Posterior cingulate gyrus (tissue), 11 donors: ENCODE measurements around the gene TIPRL.
A peak's percentile ranks its signal among the peaks of the same experiment; 100 is the strongest.
"Not testable (repeated sequence)": the region's sequence is repeated elsewhere in the genome, so short reads cannot be mapped to it uniquely, and the experiment has no call there.

Experiments used
- DNase-seq, 10 donors: peaks; one replicate each; pipeline versions ENCODE4 v3.0.0 to v3.0.0-alpha.2; 2020 to 2021; ENCODE audit warnings: mixed read lengths in 3 of 10
- intact Hi-C: fragments of 100-400 bp; cut with DNase I; formaldehyde crosslinking; loops from one replicate; pipeline ENCODE4 v1.15.1; 2023

TIPRL gene

DNA sequence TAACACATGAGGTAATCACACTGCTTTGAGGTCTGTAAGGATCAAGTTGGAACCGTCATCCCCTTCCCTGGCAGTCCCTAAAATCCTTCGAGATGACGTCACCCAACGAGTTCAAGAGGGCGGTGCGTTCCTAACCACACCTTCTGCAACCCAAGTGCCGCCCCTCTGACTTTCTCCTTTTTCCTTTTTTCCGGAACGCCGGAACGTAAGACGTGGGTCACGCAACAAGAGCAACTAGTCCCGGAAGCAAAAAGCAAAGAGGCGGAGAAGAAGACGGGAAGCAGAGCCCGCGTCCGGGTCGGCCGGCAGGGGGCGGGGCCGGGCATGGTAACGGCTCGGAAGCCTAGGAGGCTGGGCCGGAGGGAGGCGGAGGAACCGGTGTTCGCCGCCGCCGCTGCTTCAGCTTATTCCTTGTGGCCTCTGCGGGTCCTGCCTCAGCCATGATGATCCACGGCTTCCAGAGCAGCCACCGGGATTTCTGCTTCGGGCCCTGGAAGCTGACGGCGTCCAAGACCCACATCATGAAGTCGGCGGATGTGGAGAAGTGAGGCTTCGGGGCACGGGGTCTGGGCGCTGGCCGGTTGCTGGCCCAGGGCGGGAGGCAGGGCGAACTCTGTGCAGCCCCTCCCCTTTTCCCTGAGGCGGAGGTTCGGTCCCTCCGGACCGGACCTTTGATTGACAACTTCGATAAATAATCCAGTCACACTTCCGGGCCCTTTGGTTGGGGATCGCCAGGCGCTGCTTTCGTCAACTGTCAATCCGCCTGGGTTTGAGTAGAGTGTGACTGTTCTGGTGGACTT, at the start of gene TIPRL:
Gene TIPRL, plus strand, starts transcription at position 325 of the 800 bp plus-strand sequence. Its CDS starts 116 bp downstream, at position 441.
- intact Hi-C loops: loop anchor here (5.0 kb wide), 1 partner anchor 48 kb away; the partner anchor contains the start of gene SFT2D2
- DNase-seq: peak; percentile 91 to 99 (median 96)

DNA sequence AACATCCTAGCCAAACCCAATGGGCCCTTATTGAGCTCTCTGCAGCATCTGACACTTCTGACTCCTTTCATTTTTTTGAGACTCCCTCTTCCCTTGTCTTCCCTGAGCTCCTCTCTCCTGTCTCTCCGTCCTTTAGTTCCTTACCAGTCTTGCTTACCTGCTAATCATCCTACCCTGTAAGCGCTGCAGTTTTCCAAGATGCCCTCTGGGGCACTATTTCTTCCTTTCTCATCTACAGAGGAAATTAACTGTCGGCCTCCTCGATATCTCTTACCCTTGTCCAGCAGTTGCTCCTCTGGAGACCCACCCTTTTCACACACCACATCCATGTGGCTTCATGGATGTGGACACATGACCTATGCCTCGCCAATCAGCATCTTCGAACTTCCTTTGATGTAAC, 48.8 kb upstream of the TIPRL start:
- no peak for DNase-seq
- intact Hi-C loops: no loop called here

DNA sequence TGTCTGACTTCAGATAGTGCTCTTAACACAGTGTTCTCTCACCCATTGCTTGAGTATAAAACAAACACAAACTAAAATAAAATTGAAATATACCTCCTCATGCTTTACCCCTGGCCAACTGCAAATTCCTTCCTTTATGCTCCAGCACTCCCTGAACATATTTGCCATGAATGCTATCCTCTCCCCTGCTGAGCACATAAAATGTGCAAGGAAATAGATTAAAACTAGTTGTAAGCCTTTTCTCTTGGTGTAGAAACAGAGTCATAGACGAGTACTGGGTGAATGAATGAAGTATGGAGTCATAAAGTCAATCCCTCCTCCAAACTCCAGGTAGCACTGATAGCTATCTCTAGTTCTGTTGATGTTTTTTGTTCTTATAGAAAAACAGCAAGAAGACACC, 44.6 kb upstream of the TIPRL start:
- no peak for DNase-seq
- intact Hi-C loops: no loop called here

GRCh38 chr1:168134642-168135041, 44.1 kb upstream of the TIPRL start:
- peak in 4 of 10 donors; percentile 13 to 87 (median 74) for DNase-seq
- intact Hi-C loops: no loop called here

GRCh38 chr1:168135116-168135920, 43.4 kb upstream of the TIPRL start:
- intact Hi-C loops: no loop called here
- DNase-seq: peak in 1 of 10 donors; percentile 65

DNA sequence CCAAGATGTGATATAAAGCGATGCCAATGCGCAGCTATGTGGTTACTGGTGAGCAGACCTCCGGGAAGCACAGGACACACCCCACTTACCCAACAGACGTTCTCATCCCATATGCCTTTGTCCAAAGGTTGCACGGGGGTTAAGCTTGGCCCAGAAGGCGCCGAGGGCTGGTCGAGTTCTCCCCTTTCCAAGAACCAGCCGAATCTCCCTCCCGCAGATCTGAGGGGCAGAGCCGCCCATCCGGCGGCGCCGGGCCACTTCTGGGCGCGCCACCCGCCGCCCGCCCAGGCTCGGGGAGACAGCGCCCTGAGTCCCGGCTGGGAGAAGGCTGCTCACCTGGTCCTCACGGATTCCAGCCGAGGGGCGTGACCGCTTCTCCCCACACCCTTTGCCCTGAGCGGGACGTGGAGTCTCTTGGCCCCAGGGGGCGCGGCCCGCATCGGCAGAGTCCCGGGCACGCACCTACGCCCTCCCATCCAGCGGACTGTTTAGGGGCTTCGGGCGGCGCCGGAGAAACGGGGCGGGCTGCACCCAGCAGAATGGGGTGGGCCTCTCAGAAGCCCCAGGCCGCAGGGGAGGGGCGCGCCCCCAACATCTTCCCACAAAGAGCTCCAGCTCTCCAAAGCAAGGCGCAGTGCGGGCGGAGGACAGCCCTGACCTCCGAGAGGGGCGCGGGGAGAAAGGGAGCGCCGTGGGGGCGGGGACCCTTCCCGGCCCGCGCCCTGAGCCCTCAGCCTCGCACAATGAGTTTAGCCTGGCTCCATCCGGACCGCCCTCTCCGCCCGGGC, 42.6 kb upstream of the TIPRL start:
- DNase-seq: peak in 2 of 10 donors; percentile 69 to 74
- intact Hi-C loops: no loop called here

DNA sequence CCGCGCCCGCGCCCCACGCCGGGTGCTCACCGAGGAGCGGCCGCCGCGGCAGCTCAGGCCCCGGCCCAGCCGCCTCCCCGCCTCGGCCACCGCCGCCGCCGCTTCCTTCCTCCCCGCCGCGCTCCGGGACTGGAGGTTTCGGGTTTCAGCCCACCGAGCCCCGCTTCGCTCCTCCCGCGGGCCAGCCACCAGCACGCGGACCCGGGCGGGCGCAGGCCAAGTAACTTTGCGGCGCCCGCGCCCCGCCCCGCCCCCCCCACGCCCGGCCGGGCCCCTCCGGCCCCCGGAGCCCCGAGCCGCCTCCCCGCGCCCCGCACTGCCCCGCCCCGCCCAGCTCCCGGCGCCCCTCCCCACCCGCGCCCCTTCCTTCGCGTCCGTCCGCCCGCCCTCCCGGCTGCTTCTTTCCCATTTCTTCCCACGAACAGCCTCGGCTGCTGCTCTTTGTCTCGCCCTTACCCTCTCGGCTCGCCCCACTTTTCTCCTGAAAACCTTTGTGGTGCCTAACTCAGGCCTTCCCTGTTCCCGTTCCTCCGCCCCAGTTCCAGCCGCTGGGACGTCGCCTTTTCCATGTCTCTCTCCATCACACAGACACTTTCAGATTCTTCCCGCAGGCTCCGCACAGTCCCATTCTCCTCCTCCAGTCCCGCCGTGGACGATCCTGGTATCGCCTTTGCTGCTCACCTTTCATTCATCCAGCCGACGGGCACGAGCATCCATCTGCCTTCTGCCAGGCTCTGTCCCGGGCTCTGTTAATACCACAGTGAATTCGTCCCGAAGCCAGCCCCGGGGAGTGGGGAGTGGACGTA, 41.9 kb upstream of the TIPRL start, which contains the start of gene GPR161:
Gene GPR161, minus strand, starts transcription at position 222 of the 806 bp plus-strand sequence. CDS start 32,080 bp downstream, outside the sequence.
- intact Hi-C loops: no loop called here
- peak in 9 of 10 donors; percentile 14 to 90 (median 35) for DNase-seq

- intact Hi-C loops: no loop called here
- no peak for DNase-seq
Measured at GRCh38 chr1:168137515-168137821, 41.3 kb upstream of the TIPRL start.

DNA sequence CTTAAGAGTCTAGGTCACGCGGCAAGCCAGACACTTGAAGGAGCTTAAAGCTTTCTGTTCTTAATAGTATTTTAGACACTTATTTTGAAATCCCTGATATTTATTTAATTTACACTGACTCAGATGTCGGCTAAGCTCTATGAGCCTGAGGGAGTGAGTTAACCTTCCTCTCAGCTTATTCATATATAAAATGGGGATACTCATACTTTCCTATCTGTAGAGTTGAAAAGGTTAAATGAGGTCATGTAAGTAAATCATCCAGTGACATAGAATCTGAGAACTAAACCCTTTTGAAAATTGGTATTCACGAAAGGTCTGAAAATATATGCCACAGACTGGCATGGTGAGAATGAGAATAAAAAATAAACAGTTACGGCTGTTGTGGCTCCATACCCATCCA, 40.6 kb upstream of the TIPRL start:
- intact Hi-C loops: no loop called here
- DNase-seq: no peak

DNA sequence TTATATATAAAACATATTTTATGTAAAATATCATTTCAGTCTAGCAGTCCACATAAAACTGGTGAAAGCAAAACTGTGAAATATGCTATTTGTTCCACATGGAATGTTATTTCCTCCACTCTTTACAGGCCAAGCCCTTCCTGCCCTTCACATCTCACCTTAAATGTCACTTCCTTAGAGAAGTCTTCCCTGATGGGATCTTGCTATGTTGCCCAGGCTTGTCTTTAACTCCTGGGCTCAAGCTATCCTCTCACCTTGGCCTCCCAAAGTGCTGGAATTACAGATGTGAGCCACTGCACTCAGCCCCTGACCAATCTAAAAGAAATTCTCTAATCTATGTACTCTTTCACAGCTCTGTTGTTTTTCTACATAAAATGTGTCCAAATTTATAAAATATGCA, 39.7 kb upstream of the TIPRL start:
- no peak for DNase-seq
- intact Hi-C loops: no loop called here

DNA sequence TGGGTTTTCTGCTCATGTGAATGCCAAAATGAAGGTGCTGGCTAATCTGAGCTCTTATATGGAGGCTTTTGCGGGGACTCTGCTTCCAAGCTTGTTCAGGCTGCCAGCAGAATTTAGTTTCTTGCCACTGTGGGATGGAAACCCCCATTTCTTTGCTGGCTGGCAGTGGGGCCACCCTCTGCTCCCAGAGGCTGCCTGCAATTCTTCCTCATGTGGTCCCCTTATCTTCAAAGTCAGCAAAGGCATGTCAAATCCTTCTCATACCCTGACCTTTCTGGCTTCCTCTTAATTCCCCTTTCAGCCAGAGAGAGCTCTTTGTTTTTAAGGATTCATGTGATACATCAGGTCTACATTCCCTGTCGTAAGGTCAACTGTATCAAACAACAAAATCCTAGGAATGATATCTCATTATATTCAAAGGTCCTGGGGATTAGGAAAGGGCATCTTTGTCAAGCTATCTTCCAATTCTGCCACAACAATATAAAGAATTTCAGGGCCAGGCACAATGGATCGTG, 36.8 kb upstream of the TIPRL start:
- intact Hi-C loops: no loop called here
- DNase-seq: no peak

- peak; percentile 65 to 97 (median 86) for DNase-seq
Measured at GRCh38 chr1:168145184-168146159, 33.3 kb upstream of the TIPRL start.

GRCh38 chr1:168146160-168146539, 32.6 kb upstream of the TIPRL start:
- intact Hi-C loops: no loop called here
- DNase-seq: no peak

More at GRCh38 chr1:168145184-168146159, 33.3 kb upstream of the TIPRL start:
- intact Hi-C loops: no loop called here

DNA sequence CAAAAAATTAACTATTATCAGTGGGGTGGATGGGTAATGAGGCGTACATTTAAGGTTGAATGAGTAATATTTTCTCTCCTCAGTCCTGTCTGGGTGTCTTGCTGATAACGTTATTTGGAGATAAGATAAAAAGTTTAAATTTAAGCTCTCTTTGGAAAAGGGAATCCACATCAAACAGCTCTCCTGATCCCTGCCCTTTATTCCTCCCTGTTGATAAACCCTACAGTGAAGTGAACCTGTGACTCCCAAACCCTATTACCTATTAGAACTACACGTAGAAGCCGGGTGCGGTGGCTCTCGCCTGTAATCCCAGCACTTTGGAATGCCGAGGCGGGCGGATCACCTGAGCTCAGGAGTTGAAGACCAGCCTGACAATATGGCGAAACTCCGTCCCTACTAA, 32.1 kb upstream of the TIPRL start:
- intact Hi-C loops: no loop called here
- no peak for DNase-seq

- intact Hi-C loops: no loop called here
Measured at GRCh38 chr1:168148916-168149315, 29.8 kb upstream of the TIPRL start.

GRCh38 chr1:168150283-168150682, 28.5 kb upstream of the TIPRL start:
- intact Hi-C loops: no loop called here
- no peak for DNase-seq

More at GRCh38 chr1:168148916-168149315, 29.8 kb upstream of the TIPRL start:
- DNase-seq: no peak

DNA sequence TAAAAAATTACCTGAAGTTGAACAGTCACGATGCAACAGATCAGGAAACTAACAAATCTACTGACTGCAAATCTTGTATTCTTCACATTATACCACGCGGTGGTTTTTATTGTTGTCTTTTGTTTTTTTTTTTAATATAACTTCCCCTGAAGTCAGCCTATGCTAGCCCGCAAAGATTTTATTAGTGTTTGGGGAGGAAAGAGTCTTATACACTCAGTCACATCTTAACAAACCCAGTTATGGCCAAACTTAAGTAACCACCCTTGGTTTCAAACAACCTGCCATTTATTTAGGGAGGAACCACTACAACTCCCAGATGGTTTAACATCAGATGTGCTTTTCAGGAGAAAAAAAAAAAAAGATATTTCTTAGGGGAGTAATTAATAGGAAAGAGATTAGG, 26.8 kb upstream of the TIPRL start:
- intact Hi-C loops: no loop called here
- no peak for DNase-seq

DNA sequence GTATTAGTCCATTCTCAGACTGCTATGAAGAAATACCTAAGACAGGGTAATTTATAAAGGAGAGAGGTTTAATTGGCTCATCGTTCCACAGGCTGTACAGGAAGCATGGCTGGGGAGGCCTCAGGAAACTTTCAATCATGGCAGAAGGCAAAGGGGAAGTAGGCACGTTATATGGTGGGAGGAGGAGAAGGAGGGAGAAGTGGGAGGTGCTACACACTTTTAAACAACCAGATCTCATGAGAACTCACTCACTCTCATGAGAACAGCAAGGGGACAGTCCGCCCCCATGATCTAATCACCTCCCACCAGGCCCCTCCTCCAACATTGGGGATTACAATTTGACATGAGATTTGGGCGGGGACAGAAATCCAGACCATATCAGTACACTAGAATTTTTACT, 24.1 kb upstream of the TIPRL start:
- intact Hi-C loops, DNase-seq: not testable (repeated sequence)
